Activated CD4-positive, alpha-beta T cell treated with anti-CD3 and anti-CD28 coated beads for 24 hours (primary cell): ENCODE data around the gene GABRQ.
A peak's percentile ranks its signal among the peaks of the same experiment; 100 is the strongest.

ENCODE experiments used
- DNase-seq, 2 donors: peaks; one replicate each; pipeline ENCODE4 v3.0.0-alpha.2; 2020; ENCODE audit warnings: low read depth in 2 of 2

GABRQ gene

GRCh38 chrX:152637649-152638442 is at the start of gene GABRQ:
GABRQ (plus strand) TSS chrX:152637895; CDS start chrX:152638203, 308 bp downstream.
- peak in 1 of 2 donors; percentile 1 for DNase-seq

GRCh38 chrX:152588206-152588605 is 49.5 kb upstream of the GABRQ start:
- DNase-seq = no peak

GRCh38 chrX:152600853-152601633 is 36.7 kb upstream of the GABRQ start:
- DNase-seq = no peak

- DNase-seq = no peak
These were observed 35.7 kb upstream of the GABRQ start for GRCh38 chrX:152601848-152602616.

- no peak for DNase-seq
These were observed 22.9 kb upstream of the GABRQ start for GRCh38 chrX:152614791-152615190.

- DNase-seq = no peak
These were observed 17.8 kb upstream of the GABRQ start for GRCh38 chrX:152619897-152620296.

- DNase-seq = peak; percentile 29
These were observed 5.1 kb upstream of the GABRQ start for GRCh38 chrX:152632445-152633097.

GRCh38 chrX:152635941-152636340 is 1.8 kb upstream of the GABRQ start:
- no peak for DNase-seq

- no peak for DNase-seq
These were observed 779 bp downstream of the GABRQ start for GRCh38 chrX:152638443-152638904.

- DNase-seq = no peak
These were observed 1.7 kb downstream of the GABRQ start for GRCh38 chrX:152639426-152639825.

GRCh38 chrX:152640034-152640818 is 2.5 kb downstream of the GABRQ start:
- no peak for DNase-seq

- DNase-seq = no peak
These were observed 3.7 kb downstream of the GABRQ start for GRCh38 chrX:152641256-152641875.

- DNase-seq = no peak
These were observed 4.3 kb downstream of the GABRQ start for GRCh38 chrX:152641996-152642395.

- DNase-seq = no peak
These were observed 5.4 kb downstream of the GABRQ start for GRCh38 chrX:152642931-152643564.

GRCh38 chrX:152646961-152647360 is 9.3 kb downstream of the GABRQ start:
- no peak for DNase-seq

- no peak for DNase-seq
These were observed 10.3 kb downstream of the GABRQ start for GRCh38 chrX:152647978-152648377.

GRCh38 chrX:152652060-152652459 is 14.4 kb downstream of the GABRQ start:
- DNase-seq = no peak

GRCh38 chrX:152652467-152652866 is 14.8 kb downstream of the GABRQ start:
- no peak for DNase-seq

GRCh38 chrX:152656087-152656486 is 18.4 kb downstream of the GABRQ start:
- DNase-seq = no peak

- no peak for DNase-seq
These were observed 19.2 kb downstream of the GABRQ start for GRCh38 chrX:152656890-152657289.
